Type B pancreatic cell (in vitro differentiated cells): ENCODE measurements around the gene KCNAB1. TPM values are rescaled to one million over a fixed set of nuclear protein-coding genes. Genes with fewer than 3 reads are reported as not detected.

Experiments
- DNase-seq: peaks from one replicate; pipeline ENCODE4 v3.0.0; 2021; ENCODE audit warnings: mixed read lengths; ENCODE audit not compliant: unreplicated experiment; ENCODE audit errors: extremely low spot score
- H3K27ac Mint-ChIP-seq: 2 replicates; pipeline ENCODE4 v1.8.0; 2021; ENCODE audit warnings: mild to moderate bottlenecking, mixed read lengths
- H3K27me3 Mint-ChIP-seq: 2 replicates; pipeline ENCODE4 v1.8.0; 2021; ENCODE audit warnings: mixed read lengths
- H3K36me3 Mint-ChIP-seq: 2 replicates; pipeline ENCODE4 v1.8.0; 2021; ENCODE audit warnings: mixed read lengths
- H3K4me1 Mint-ChIP-seq: one replicate; pipeline ENCODE4 v1.8.0; 2021; ENCODE audit warnings: mixed read lengths; ENCODE audit not compliant: unreplicated experiment
- H3K4me3 Mint-ChIP-seq: 2 replicates; pipeline ENCODE4 v1.8.0; 2021; ENCODE audit warnings: mild to moderate bottlenecking, mixed read lengths
- H3K9me3 Mint-ChIP-seq: 2 replicates; pipeline ENCODE4 v1.8.0; 2021; ENCODE audit warnings: mixed read lengths
- CTCF ChIP-seq: fragments of 200-600 bp; sonication (generic); conservative IDR thresholded peaks from 2 replicates; pipeline ENCODE4 v1.5.0; 2021; ENCODE audit warnings: antibody characterized with exemption, mild to moderate bottlenecking
- total RNA-seq: library from RNA; stranded (reverse); gene quantifications from 2 replicates; pipeline ENCODE4 v1.2.1, GENCODE V29; 2021; ENCODE audit warnings: low replicate concordance

Gene KCNAB1
- total RNA-seq, 1 donor from 2014 or later, result 6.1 TPM

GRCh38 chr3:156377266-156377665 is 256.9 kb downstream of the KCNAB1 start:
- Mint-ChIP-seq H3K36me3 (no peaks in the 10 kb centered on the region), H3K4me1 (peaks cover 7% of the 10 kb centered on the region), H3K9me3 (peaks cover 5% of the 10 kb centered on the region), H3K27ac (no peak overlapping the region), H3K27me3 (peaks cover 6% of the 10 kb centered on the region), H3K4me3 (no peak overlapping the region)
- TF ChIP-seq CTCF, result no peak
- DNase-seq, result no peak

DNA sequence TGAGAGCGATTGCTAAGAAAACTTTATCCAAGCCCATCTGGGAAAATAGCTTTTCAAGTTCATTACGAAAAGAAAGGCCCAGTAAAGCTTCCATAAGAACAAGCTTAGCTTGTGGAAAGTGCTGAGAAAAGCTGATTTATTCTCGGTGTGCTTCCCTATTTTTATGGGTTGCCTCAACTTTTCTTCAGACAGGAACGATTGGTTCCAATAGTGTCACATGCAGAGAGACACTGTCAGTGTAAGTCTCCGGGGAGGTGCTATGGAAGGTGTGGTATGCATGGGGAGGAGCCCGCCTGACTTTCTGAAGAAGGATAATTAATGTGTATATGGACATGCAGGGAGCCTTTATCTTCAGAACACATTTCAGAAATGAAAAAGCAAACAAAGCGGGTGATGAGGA is 257.3 kb downstream of the KCNAB1 start:
- Mint-ChIP-seq H3K4me3 (no peak overlapping the region), H3K4me1 (peaks cover 6% of the 10 kb centered on the region)

GRCh38 chr3:156378871-156379270 is 258.5 kb downstream of the KCNAB1 start:
- no peaks in the 10 kb centered on the region for H3K36me3 Mint-ChIP-seq
- H3K4me3 Mint-ChIP-seq, result no peak overlapping the region
- peaks cover 6% of the 10 kb centered on the region for H3K27me3 Mint-ChIP-seq
- H3K9me3 Mint-ChIP-seq, result peaks cover 5% of the 10 kb centered on the region
- H3K27ac Mint-ChIP-seq, result no peak overlapping the region
- DNase-seq, result no peak
- TF ChIP-seq CTCF, result no peak
- no peaks in the 10 kb centered on the region for H3K4me1 Mint-ChIP-seq

More for the DNA sequence above, 257.3 kb downstream of the KCNAB1 start:
- H3K36me3 Mint-ChIP-seq, result no peaks in the 10 kb centered on the region
- peaks cover 5% of the 10 kb centered on the region for H3K9me3 Mint-ChIP-seq
- H3K27ac Mint-ChIP-seq, result no peak overlapping the region
- peaks cover 6% of the 10 kb centered on the region for H3K27me3 Mint-ChIP-seq
- DNase-seq, result no peak
- no peak for TF ChIP-seq CTCF

GRCh38 chr3:156379327-156379726 is 258.9 kb downstream of the KCNAB1 start:
- TF ChIP-seq CTCF, result no peak
- DNase-seq, result no peak
- Mint-ChIP-seq H3K4me3 (no peak overlapping the region), H3K27ac (no peak overlapping the region), H3K27me3 (peaks cover 6% of the 10 kb centered on the region), H3K4me1 (no peaks in the 10 kb centered on the region), H3K36me3 (no peaks in the 10 kb centered on the region), H3K9me3 (peaks cover 5% of the 10 kb centered on the region)

GRCh38 chr3:156381253-156381652 is 260.9 kb downstream of the KCNAB1 start:
- DNase-seq, result no peak
- Mint-ChIP-seq H3K4me3 (no peak overlapping the region), H3K9me3 (peaks cover 5% of the 10 kb centered on the region), H3K36me3 (no peaks in the 10 kb centered on the region), H3K27ac (no peak overlapping the region), H3K4me1 (no peaks in the 10 kb centered on the region), H3K27me3 (peaks cover 6% of the 10 kb centered on the region)
- no peak for TF ChIP-seq CTCF
